Stimulated activated CD8-positive, alpha-beta memory T cell treated with anti-CD3 and anti-CD28 coated beads, Interleukin-12 subunit alpha, Interleukin-12 subunit beta, amount 100 ng/mL, for 4 hours (primary cell): ENCODE measurements around the gene ATP6V1B1.

ENCODE experiments used
- DNase-seq: peaks from one replicate; pipeline ENCODE4 v3.0.0-alpha.2; 2020; ENCODE audit warnings: low read depth

The ATP6V1B1 gene

GRCh38 chr2:70935468-70936164 is at the start of gene ATP6V1B1:
Gene ATP6V1B1, plus strand, starts transcription at chr2:70935900. Its CDS starts 55 bp downstream, at chr2:70935955.
- no peak for DNase-seq

DNA sequence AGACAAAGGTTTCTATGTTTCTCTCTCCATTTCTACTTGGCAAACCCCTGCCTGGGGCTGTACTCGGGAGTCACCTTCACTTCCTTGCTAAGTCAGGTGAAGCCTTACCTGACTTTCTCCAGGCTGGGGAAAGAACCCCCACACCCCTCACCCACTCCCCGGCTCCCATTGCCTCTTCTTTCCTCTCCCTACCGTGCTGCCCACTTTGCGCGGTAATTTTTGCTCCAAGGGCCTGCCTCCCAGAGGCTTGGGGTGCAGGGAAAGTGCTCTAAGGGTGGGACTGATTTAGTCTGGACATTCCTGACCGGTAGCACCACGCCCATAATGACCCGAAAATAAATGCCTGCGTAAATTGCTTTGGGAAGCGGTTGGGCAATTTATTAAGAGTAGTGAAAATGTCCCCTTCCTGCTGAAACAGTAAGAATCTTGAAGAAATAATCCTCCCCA is 49.1 kb upstream of the ATP6V1B1 start:
- DNase-seq: no peak

DNA sequence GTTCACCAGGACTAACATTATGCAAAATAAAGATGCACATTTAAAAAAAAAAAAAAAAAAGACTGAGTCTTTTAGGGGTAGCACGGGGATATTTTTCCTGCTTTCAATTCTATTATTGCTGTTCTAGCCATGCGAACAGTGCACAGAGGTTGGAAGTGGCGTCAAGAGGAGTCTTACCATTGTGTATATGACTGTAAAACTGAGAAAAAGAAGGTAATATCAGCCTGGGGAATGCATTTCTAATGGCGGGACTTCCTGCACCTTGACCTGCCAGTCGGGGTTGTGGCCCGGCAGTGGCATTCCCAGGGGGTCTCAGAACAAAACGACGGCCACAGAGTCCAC is 48.5 kb upstream of the ATP6V1B1 start:
- no peak for DNase-seq

- DNase-seq: no peak
These were observed 48.0 kb upstream of the ATP6V1B1 start for GRCh38 chr2:70887550-70888246.

DNA sequence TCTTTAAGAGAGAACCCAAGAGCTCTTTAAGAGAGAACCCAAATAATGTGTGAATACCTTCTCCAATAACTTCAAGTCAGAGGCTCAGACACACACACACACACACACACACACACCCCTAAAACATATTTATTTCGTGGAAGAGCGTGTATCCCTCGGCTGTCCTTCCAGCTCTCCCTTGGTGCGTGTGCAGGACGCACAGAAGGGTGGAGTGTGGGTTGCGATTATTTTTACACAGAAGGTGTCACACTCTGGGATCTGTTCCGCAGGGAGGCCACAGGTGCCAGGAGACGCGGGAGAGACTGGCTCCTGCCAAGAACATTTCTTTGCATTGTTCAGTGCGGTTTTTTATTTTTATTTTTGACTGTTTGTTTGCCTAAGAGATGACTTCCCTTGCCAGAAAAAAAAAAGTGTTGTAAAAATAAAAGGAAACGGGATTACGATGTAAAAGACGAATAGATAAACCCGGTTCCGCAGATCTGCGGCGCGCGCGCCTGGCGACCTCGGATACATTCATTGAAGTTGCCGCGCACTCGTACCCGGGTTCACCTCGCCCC is 47.3 kb upstream of the ATP6V1B1 start:
- no peak for DNase-seq

GRCh38 chr2:70888923-70889715 is 46.6 kb upstream of the ATP6V1B1 start:
- no peak for DNase-seq

DNA sequence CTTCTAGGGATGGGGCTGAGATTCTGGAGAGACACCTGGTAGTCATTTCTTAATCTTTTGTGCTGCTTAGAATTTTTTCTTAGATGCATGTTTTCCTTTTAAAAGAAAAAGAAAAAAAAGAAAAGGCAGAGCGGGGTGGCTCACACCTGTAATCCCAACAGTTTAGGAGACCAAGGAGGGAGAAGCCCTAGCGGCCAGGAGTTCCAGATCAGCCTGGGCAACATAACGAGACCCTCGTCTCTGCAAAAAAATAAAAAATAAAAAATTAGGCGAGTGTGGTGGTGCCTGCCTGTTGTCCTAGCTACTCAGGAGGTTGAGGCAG is 46.0 kb upstream of the ATP6V1B1 start:
- no peak for DNase-seq

GRCh38 chr2:70890469-70891065 is 45.1 kb upstream of the ATP6V1B1 start:
- DNase-seq: no peak

DNA sequence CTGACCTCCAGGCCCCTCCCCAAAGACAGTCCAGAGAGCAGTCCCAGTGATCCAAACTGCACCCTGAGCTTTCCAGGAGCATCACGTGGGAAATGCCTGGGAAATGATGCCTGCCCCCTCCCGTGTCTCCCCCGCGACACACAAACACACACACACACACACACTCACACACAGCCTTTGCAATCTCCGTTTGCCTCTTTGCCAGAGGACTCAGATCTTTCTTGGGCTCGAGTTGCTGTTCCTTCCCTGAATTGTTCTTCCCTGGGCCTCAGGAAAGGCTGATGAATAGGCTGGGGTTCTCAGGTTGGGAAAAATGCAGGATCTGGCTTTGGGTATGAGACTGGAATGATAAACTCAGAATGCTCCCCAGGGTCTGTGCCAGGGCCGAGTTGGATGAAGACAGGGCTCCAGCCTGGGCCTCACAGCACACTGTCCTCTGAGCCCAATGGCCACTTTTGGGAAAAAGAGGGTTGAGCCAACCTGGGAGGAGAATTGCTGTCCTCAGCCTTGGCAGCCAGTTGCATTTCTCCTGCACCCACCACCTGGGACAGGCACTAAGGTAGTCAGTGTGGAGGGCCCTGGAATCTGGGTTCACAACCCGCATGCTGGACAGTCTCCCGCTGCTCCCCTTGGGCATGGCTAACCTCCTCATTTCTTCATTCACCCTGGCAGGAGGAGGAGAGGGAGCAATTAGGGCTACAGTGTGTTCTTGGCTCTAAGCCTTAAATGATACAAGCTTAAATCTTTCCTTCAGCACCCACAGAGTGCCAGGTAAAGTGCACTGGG is 43.9 kb upstream of the ATP6V1B1 start:
- no peak for DNase-seq

DNA sequence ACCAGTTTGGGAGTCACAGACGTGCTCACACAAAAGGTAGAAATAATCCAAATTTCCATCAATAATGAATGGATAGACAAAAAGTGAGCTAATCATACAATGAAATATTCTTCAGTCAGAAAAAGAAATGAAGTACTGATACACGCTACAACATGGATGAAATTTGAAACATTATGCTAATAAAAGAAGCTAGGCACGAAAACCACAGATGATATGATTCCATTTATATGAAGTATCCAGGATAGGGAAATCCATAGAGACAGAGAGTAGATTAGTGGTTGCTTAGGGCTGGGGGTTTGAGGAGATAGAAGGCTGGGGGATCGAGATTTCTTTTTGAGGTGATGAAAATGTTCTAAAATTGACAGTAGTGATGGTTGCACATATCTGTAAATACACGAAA is 43.0 kb upstream of the ATP6V1B1 start:
- no peak for DNase-seq

DNA sequence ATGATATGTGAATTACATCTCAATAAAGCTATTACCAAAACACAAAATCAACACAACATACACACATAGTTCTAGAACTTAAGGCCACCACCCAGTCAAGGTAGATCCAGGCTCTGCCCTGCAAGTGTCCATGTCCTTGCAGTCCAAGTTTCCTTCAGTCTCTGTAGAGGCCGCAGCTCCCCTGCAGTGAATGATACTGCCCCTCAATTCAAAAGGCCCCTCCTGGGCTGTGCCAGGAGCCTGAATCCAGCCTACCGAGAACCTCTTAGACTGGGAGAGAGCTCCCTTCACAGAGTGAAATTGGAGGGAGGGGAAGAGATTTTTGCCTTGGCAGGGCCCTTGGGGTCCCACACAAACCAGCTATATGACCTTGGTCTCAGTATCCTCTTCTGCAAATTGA is 42.5 kb upstream of the ATP6V1B1 start:
- no peak for DNase-seq

DNA sequence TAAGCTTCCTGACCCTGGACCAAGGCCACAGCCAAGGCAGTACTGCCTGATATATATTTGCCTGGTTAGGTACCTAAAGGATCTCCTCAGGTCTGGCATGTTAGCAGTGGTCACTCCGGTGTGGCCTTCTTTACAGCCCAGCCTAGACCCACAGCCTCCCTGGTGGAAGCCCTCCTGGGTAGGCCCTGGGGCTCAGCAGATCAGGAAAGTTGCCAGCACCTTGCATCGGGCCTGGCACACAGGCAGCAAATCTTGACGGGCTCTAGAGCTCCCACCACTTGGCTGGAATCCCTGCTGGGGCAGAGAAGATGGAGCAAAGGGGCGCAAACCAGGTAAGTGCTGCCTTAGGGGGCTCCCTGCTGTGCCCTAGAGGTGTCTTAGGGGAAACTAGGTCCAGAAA is 40.9 kb upstream of the ATP6V1B1 start:
- no peak for DNase-seq

DNA sequence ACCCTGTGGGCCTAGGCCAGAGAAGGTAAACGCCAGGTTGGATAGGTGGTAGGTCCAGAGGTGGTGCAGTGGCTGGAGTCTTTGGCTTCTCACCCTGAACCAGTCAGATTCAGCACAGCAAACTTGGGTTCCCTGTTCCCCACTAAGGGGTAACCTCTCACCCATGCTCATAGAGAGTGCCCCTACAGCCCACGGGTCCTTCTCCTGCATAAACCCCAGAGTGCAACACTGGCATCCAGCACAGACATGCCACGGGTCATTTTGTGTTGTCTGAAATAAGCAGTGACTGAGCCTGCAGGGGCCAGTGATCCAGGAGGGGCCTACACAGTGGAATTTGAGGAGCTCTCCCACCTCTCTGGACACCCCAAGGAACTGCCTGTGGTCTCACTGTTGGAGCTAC is 40.5 kb upstream of the ATP6V1B1 start:
- no peak for DNase-seq

DNA sequence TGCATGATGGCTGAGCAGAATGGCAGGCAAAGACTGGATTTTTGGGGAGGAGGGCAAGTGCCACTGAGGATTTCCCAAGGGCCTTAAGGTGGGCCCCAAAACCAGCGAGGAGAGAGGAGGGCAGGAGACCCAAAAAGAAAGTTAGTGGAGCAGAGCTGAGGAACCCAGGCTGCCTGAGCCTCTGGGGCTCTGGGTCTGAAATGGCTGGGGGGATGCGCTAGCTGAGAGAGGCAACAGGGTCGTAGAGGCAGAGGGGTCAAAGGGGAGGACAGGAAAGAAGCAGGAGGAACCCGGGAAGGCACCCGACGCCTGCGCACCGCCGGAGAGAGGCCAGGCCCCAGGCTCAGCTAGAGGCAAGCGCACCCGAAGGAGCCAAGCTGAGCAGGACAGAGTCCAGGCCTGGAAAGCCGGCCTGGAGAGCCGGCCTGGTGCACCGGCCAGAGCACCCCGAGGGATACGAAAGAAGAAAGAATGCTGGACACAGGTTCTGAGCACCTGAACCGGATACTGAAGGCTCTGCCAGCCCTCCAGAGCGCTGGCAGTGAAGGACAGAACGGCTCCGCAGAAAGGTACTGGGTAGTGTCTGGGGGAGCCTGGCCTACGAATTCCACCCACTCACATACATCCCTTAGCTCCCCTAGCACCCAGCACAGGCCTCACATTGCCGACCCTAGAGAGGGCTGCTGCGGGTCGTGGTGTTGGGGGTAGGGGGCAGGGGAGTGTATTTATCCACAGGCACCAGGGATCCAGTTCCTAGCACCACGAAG is 39.5 kb upstream of the ATP6V1B1 start:
- no peak for DNase-seq

GRCh38 chr2:70896765-70897202 is 38.9 kb upstream of the ATP6V1B1 start:
- no peak for DNase-seq

DNA sequence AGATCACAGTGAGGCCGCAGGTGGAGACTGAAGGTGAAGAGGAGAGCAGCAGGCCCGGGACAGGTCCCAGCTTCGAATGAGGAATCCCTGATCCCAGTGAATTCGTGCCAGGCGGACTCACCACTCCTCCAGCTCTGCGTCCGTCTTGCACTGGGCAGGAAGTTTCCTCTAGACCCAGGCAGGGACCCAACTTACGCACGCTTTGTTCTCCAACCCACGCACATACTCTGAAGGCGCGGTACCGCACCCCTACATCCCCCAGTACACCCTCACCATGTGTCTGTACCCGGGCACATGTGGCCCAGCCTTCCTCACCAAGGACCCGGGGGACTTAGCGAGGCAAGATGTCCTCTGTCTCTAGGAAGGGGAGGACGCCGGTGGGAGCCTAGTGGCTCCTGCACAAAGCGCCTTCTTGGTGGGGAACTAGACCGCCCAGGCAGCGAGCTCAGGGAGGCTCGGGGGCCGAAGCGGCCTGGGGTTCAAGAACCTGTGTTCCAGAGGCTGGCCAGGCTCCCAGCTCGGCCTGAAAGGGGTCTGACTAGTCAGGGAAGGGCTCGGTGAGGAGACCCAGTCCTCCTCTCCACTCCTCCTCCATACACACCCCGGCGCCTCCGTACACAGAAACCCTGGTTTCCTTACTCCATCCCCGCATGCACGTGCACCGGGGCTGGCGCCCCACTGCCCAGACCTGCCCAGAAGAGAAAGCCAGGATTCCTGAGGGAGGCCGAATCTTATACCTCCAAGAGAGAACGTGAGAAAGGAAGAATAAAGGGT is 38.3 kb upstream of the ATP6V1B1 start:
- no peak for DNase-seq

DNA sequence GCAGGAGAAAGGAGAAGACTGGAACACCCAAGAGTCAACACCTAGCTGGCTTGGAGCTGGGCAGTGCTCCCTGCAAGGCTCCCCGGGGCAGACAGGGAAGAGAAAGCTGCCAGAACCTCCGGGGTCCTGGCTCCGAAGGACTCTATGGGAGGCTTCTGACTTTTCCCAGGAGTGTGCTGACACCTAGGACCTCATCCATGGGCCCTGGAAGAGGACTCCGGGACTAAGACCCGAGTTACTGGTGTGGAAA is 37.8 kb upstream of the ATP6V1B1 start:
- DNase-seq: no peak

GRCh38 chr2:70898363-70899240 is 37.1 kb upstream of the ATP6V1B1 start:
- DNase-seq: no peak
